IMR-90 (cell line): ENCODE data around the gene OR51D1. TPM values are rescaled to one million over a fixed set of nuclear protein-coding genes. Genes with fewer than 3 reads are reported as not detected.

ENCODE experiments used
- ATAC-seq: fragments of 200-7000 bp; cut with Tn5 transposase; 2 replicates; pipeline ENCODE4 v1.9.1; 2020; ENCODE audit warnings: low read depth, mild to moderate bottlenecking, moderate library complexity
- BruUV-seq: library from RNA; stranded (reverse); fragments of 400-500 nt; replicated peaks from 2 replicates; lab custom pipeline; 2021; lab: Mats Ljungman, UMichigan
- CTCF ChIA-PET: fragments of 300-600 bp; formaldehyde crosslinking; extraction: SDS; loops from one replicate; lab custom pipeline; 2021; ENCODE audit warnings: antibody characterized with exemption; lab: Yijun Ruan, JAX
- POLR2A ChIA-PET: fragments of 300-600 bp; sonication (Branson Sonifier 250); formaldehyde crosslinking; loops from one replicate; lab custom pipeline; 2022; ENCODE audit warnings: antibody characterized with exemption; ENCODE audit not compliant: unreplicated experiment; lab: Charles Lee
- DNase-seq: peaks from one replicate; pipeline ENCODE4 v3.0.0; 2013
- H2AFZ ChIP-seq: replicated peaks from 2 replicates; pipeline ENCODE3; 2013; ENCODE audit warnings: low read length, mild to moderate bottlenecking; ENCODE audit not compliant: poor library complexity
- H2AK5ac ChIP-seq: 2 replicates; pipeline ENCODE4 v1.6.1; 2013; ENCODE audit warnings: low read depth, low read length, inconsistent platforms
- H2AK9ac ChIP-seq: replicated peaks from 2 replicates; pipeline ENCODE3; 2013; ENCODE audit warnings: mild to moderate bottlenecking, low read depth, low read length, moderate library complexity; ENCODE audit not compliant: poor library complexity
- H2BK120ac ChIP-seq: 2 replicates; pipeline ENCODE4 v1.6.1; 2013; ENCODE audit warnings: low read depth, low read length, inconsistent platforms
- H2BK15ac ChIP-seq: 3 replicates; pipeline ENCODE4 v1.6.1; 2013; ENCODE audit warnings: low read depth, low read length, inconsistent platforms
- H2BK20ac ChIP-seq: 2 replicates; pipeline ENCODE4 v1.6.1; 2013; ENCODE audit warnings: low read depth, mild to moderate bottlenecking, inconsistent platforms, low read length, moderate library complexity
- H2BK5ac ChIP-seq: 2 replicates; pipeline ENCODE4 v1.6.1; 2013; ENCODE audit warnings: mild to moderate bottlenecking, low read depth, low read length, inconsistent platforms; ENCODE audit not compliant: poor library complexity, severe bottlenecking
- H3K14ac ChIP-seq: replicated peaks from 2 replicates; pipeline ENCODE4 v1.6.1; 2013; ENCODE audit warnings: low read depth, low read length, inconsistent platforms
- H3K18ac ChIP-seq: 2 replicates; pipeline ENCODE4 v1.6.1; 2013; ENCODE audit warnings: low read depth, low read length, control low read depth
- H3K23ac ChIP-seq: 2 replicates; pipeline ENCODE4 v1.6.1; 2013; ENCODE audit warnings: low read depth, low read length, inconsistent platforms
- H3K27ac ChIP-seq: 2 replicates; pipeline ENCODE4 v1.5.1; 2013; ENCODE audit warnings: mild to moderate bottlenecking, control low read depth, low read length; ENCODE audit not compliant: insufficient read depth
- H3K27me3 ChIP-seq: 2 replicates; pipeline ENCODE4 v1.6.1; 2013; ENCODE audit warnings: low read length; ENCODE audit not compliant: control insufficient read depth, insufficient read depth
- H3K36me3 ChIP-seq: 2 replicates; pipeline ENCODE4 v1.6.1; 2013; ENCODE audit warnings: low read length, mixed read lengths; ENCODE audit not compliant: control insufficient read depth, insufficient read depth
- H3K4ac ChIP-seq: 2 replicates; pipeline ENCODE4 v1.6.1; 2013; ENCODE audit warnings: low read depth, low read length, inconsistent platforms
- H3K4me1 ChIP-seq: 2 replicates; pipeline ENCODE4 v1.6.1; 2013; ENCODE audit warnings: low read length, mixed read lengths; ENCODE audit not compliant: control insufficient read depth, insufficient read depth
- H3K4me2 ChIP-seq: 2 replicates; pipeline ENCODE4 v1.6.1; 2013; ENCODE audit warnings: low read depth, mild to moderate bottlenecking, control low read depth, low read length, moderate library complexity
- H3K4me3 ChIP-seq: 2 replicates; pipeline ENCODE4 v1.5.1; 2013; ENCODE audit warnings: low read depth, mild to moderate bottlenecking, control low read depth, low read length, moderate library complexity; ENCODE audit not compliant: insufficient read depth
- H3K56ac ChIP-seq: 2 replicates; pipeline ENCODE4 v1.6.1; 2013; ENCODE audit warnings: low read length, inconsistent platforms; ENCODE audit not compliant: insufficient read depth; ENCODE audit errors: extremely low read depth
- H3K79me1 ChIP-seq, 2 experiments: 2 replicates each; pipeline ENCODE4 v1.6.1; 2013; ENCODE audit warnings: low read length in 2 of 2, inconsistent platforms in 1 of 2, low read depth in 1 of 2
- H3K9ac ChIP-seq: 2 replicates; pipeline ENCODE4 v1.6.1; 2013; ENCODE audit warnings: low read depth, low read length, control low read depth
- H3K9me1 ChIP-seq: 2 replicates; pipeline ENCODE4 v1.6.1; 2013; ENCODE audit warnings: low read length, inconsistent platforms; ENCODE audit not compliant: insufficient read depth
- H3K9me3 ChIP-seq: 2 replicates; pipeline ENCODE4 v1.6.1; 2013; ENCODE audit warnings: low read length; ENCODE audit not compliant: control insufficient read depth, insufficient read depth
- H4K20me1 ChIP-seq: 2 replicates; pipeline ENCODE4 v1.6.1; 2013; ENCODE audit warnings: low read length, inconsistent platforms; ENCODE audit not compliant: insufficient read depth
- H4K5ac ChIP-seq: 2 replicates; pipeline ENCODE4 v1.6.1; 2013; ENCODE audit warnings: mild to moderate bottlenecking, low read depth, low read length, control low read depth
- H4K8ac ChIP-seq, 2 experiments: 2 replicates each; pipeline ENCODE4 v1.6.1; 2013; ENCODE audit warnings: low read depth in 2 of 2, low read length in 2 of 2, control low read depth in 1 of 2, inconsistent platforms in 1 of 2
- H4K91ac ChIP-seq: 2 replicates; pipeline ENCODE4 v1.6.1; 2013; ENCODE audit warnings: low read depth, low read length, inconsistent platforms; ENCODE audit not compliant: insufficient read depth
- BHLHE40 ChIP-seq: fragments of 150-350 bp; IDR thresholded peaks from 2 replicates; pipeline ENCODE4 v1.6.1; 2016; ENCODE audit warnings: mild to moderate bottlenecking, low read depth, low read length
- CHD1 ChIP-seq: IDR thresholded peaks from 2 replicates; pipeline ENCODE4 v1.6.1; 2012; ENCODE audit warnings: low read depth, low read length, improper control_type of control experiment
- CTCF ChIP-seq: conservative IDR thresholded peaks from 2 replicates; pipeline ENCODE4 v1.5.1; 2012; ENCODE audit warnings: mild to moderate bottlenecking, low read depth, low read length, improper control_type of control experiment
- FOS ChIP-seq: fragments of 150-350 bp; IDR thresholded peaks from 2 replicates; pipeline ENCODE4 v1.6.1; 2016; ENCODE audit warnings: low read depth, low read length
- MAZ ChIP-seq: IDR thresholded peaks from 2 replicates; pipeline ENCODE4 v1.6.1; 2012; ENCODE audit warnings: low read depth, mild to moderate bottlenecking, low read length, improper control_type of control experiment, moderate library complexity, borderline replicate concordance
- MXI1 ChIP-seq: IDR thresholded peaks from 2 replicates; pipeline ENCODE4 v1.6.1; 2012; ENCODE audit warnings: low read depth, mild to moderate bottlenecking, low read length, moderate library complexity, borderline replicate concordance
- RAD21 ChIP-seq: IDR thresholded peaks from 2 replicates; pipeline ENCODE4 v1.6.1; 2012; ENCODE audit warnings: low read length, improper control_type of control experiment
- RFX5 ChIP-seq: IDR thresholded peaks from 2 replicates; pipeline ENCODE4 v1.8.0; 2012; ENCODE audit warnings: low read depth, mild to moderate bottlenecking, low read length, moderate library complexity
- USF2 ChIP-seq: fragments of 150-350 bp; IDR thresholded peaks from 2 replicates; pipeline ENCODE4 v1.6.1; 2017; ENCODE audit warnings: mild to moderate bottlenecking, antibody characterized with exemption, low read length, low read depth
- WGBS, 2 experiments: methylation state at CpG; one replicate each; pipeline versions ENCODE4 v1.1.5 to v1.1.7; 2013; ENCODE audit warnings: missing lambda C conversion rate in 2 of 2; ENCODE audit not compliant: insufficient read length in 1 of 2; ENCODE audit errors: extremely low coverage in 2 of 2; 5-methylcytosine and 5-hydroxymethylcytosine counted together
- dilution Hi-C: fragments of 300-500 bp; cut with HindIII; formaldehyde crosslinking; loops from one replicate; pipeline ENCODE4 v1.14.3; 2018; ENCODE audit warnings: low sequenced_read_pairs; ENCODE audit not compliant: unreplicated experiment
- in situ Hi-C: fragments of 300-500 bp; cut with MboI; formaldehyde crosslinking; loops from 3 replicates; pipeline ENCODE4 v1.14.3; 2019; ENCODE audit warnings: low sequenced_read_pairs, inconsistent platforms, mixed read lengths
- intact Hi-C: fragments of 100-400 bp; cut with micrococcal nuclease; formaldehyde crosslinking; loops from 2 replicates; pipeline ENCODE4 v1.10.0; 2022
- polyA plus RNA-seq, 3 experiments: library from polyadenylated mRNA; depleted of rRNA; stranded (reverse); fragments of >200 nt; gene quantifications; 2 replicates each; pipeline ENCODE4 v1.2.3, GENCODE V29; 2012; ENCODE audit warnings: low replicate concordance in 1 of 3
- total RNA-seq: library from RNA; depleted of rRNA; stranded (reverse); fragments of >200 nt; gene quantifications from 2 replicates; pipeline ENCODE4 v1.2.3, GENCODE V29; 2012
- TF ChIP-seq, protein P1 (sequence below): fragments of 150-350 bp; IDR thresholded peaks from 2 replicates; pipeline ENCODE4 v1.6.1; 2016; ENCODE audit warnings: low read depth, mild to moderate bottlenecking, low read length, moderate library complexity, borderline replicate concordance

OR51D1 gene
- total and polyA plus RNA-seq, 2 of the 4 experiments (the other 2 are of a cell fraction) = not detected

DNA sequence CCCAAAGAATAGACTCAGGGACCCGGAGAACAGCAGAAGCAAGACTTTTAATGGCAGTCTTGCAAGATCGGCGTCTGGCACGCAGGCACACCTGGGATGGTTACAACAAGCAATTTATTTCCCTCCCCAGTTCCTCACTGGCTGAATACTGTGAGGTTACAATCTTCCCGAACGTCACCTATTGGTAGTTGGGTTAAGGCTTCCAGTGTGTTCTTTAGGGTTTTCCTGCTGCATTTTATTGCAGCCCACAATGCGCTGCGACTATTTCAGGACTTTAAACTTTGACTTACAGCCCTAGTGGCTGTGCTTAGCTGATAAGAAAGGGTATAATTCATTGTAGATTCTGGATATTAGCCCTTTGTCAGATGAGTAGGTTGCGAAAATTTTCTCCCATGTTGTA lies 17.8 kb upstream of the OR51D1 start:
- Histone ChIP-seq H3K36me3 (no peaks in the 10 kb centered on the region), H3K23ac (no peak overlapping the region), H2AK9ac (no peak overlapping the region), H3K18ac (no peak overlapping the region), H3K9me1 (no peaks in the 10 kb centered on the region), H2AK5ac (no peak overlapping the region), H2BK20ac (no peak overlapping the region), H4K20me1 (no peaks in the 10 kb centered on the region), H3K79me1 (no peaks in the 10 kb centered on the region), H3K27ac (no peak overlapping the region), H3K9ac (no peak overlapping the region), H4K5ac (no peak overlapping the region), H3K14ac (no peak overlapping the region), H2BK5ac (no peak overlapping the region), H3K4ac (no peak overlapping the region), H3K4me1 (no peaks in the 10 kb centered on the region), H3K56ac (no peak overlapping the region), H3K9me3 (no peaks in the 10 kb centered on the region), H3K27me3 (peaks cover 2% of the 10 kb centered on the region; the same call in 1 of the 2 replicates), H3K4me2 (no peak overlapping the region), H3K4me3 (no peak overlapping the region), H2AFZ (no peak overlapping the region), H2BK15ac (no peak overlapping the region), H2BK120ac (no peak overlapping the region), H4K91ac (no peak overlapping the region), H4K8ac (no peak overlapping the region)
- BruUV-seq = no TSS peak
- WGBS, 2 experiments = no CpG with 5 or more reads among the region's 9 CpGs
- dilution Hi-C loops (no loop called here), in situ Hi-C loops (no loop called here), intact Hi-C loops (no loop called here)
- no peak for DNase-seq
- TF ChIP-seq RAD21 (no peak), CTCF (no peak), RFX5 (no peak), MAZ (no peak), FOS (no peak), USF2 (no peak), CHD1 (no peak), MXI1 (no peak), BHLHE40 (no peak)
- TF ChIP-seq, protein P1, sequence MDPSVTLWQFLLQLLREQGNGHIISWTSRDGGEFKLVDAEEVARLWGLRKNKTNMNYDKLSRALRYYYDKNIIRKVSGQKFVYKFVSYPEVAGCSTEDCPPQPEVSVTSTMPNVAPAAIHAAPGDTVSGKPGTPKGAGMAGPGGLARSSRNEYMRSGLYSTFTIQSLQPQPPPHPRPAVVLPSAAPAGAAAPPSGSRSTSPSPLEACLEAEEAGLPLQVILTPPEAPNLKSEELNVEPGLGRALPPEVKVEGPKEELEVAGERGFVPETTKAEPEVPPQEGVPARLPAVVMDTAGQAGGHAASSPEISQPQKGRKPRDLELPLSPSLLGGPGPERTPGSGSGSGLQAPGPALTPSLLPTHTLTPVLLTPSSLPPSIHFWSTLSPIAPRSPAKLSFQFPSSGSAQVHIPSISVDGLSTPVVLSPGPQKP = no peak
- POLR2A ChIA-PET = no interaction called here
- ATAC-seq = no peak
- CTCF ChIA-PET = no interaction called here
